HPDE6-E6E7 (cell line): ENCODE results near the gene FCER1A.
"Not testable (repeated sequence)": the region's sequence is repeated elsewhere in the genome, so short reads cannot be mapped to it uniquely, and the experiment has no call there.

ENCODE experiments used
- DNase-seq: peaks from one replicate; pipeline ENCODE4 v3.0.0; 2011; ENCODE audit warnings: missing footprints; ENCODE audit errors: extremely low spot score

The FCER1A gene

DNA sequence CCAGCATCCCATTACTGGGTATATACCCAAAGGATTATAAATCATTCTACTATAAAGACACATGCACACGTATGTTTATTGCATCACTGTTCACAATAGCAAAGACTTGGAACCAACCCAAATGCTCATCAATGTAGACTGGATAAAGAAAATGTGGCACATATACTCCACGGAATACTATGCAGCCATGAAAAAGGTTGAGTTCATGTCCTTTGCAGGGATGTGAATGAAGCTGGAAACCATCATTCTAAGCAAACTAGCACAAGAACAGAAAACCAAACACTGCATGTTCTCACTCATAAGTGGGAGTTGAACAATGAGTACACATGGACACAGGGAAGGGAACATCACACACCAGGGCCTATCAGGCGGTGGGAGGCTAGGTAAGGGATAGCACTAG lies 47.2 kb downstream of the FCER1A start:
- DNase-seq, result not testable (repeated sequence)

DNA sequence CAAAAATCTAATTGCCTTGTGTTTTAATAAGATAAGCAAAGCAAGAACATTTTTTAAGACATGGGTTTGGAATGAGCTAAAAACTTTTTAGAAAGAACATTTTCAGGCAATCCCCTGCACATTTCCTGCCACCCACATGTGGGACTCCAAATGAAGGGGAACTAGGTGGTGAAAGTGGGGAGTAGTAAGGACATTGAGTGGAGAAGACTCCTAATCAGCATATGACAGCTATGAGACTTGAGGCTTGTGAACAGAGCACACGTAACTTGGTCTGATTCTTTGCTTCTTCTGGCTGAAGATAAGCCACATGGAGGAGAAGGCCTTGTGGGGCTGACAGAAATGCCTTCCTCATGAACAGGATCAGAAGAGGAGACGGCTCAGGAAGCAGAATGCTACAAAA lies 50.3 kb downstream of the FCER1A start:
- DNase-seq, result no peak
